Measurements from ENCODE around the gene TLCD3B.

DNA sequence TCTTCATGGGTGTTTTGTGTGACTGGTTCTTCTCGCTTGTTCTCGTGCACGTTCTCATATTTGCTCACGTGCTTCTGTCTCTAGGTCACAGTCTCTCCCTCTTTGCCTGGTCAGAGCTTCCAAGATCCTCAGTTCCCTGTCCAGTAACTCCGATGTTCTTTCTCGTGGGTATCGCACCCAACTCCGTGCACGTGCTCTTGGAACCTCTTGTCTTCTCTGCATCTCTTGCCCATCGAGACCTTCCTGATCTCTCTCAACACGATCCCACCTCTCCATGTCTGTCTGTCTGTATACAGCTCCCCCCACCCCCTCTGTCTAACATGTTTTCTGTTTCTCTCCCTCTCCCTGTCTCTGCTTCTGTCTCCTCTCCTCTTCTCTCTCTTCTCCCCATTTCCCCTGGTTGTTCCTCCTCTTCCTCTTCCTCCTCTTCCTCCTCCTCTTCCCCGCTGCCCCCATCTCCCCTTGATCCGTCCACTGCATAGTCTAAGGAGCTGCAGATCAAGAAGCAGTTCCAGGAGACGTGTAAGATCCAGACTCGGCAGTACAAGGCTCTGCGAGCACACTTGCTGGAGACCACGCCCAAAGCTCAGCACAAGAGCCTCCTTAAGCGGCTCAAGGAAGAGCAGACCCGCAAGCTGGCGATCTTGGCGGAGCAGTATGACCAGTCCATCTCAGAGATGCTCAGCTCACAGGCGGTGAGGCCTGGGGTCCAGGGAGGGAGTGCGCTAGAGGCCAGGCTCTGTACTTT, 41.8 kb downstream of the TLCD3B start:
- TF ChIP-seq EGR1 (IDR thresholded peaks at IDR 0.05; ENCODE audit: low read depth in 2 of 2), result no peak
- no peak for TF ChIP-seq TAF1 (conservative IDR thresholded peaks at IDR 0.05)
- no peak for TF ChIP-seq GABPA (IDR thresholded peaks at IDR 0.05 in 1 of 2, conservative IDR thresholded peaks at IDR 0.05 in 1 of 2)
